Adrenal gland (tissue), 5 donors: Measurements from ENCODE around the gene FBXW10.
"Not testable (repeated sequence)": the region's sequence is repeated elsewhere in the genome, so short reads cannot be mapped to it uniquely, and the experiment has no call there.

ENCODE experiments used
- POLR2A ChIP-seq, 2 donors: fragments of 450-650 bp; IDR thresholded peaks; one replicate each; pipeline ENCODE4 v1.6.1; 2017; ENCODE audit warnings: antibody characterized with exemption in 2 of 2, mild to moderate bottlenecking in 2 of 2, moderate library complexity in 1 of 2
- TF ChIP-seq, protein P1 (sequence below), 6 experiments: fragments of 450-650 bp in 4 of 6; fragments of 200-600 bp in 2 of 6; sonication (generic) in 1 of 6; IDR thresholded peaks; 1 replicate in 5 of 6; 2 replicates in 1 of 6; pipeline versions ENCODE4 v1.5.1 to v1.8.0; 2016 to 2021; ENCODE audit warnings: antibody characterized with exemption in 6 of 6, mild to moderate bottlenecking in 2 of 6, moderate library complexity in 1 of 6
- donor health status: DM: no; HTN: no; CAD: no.

DNA sequence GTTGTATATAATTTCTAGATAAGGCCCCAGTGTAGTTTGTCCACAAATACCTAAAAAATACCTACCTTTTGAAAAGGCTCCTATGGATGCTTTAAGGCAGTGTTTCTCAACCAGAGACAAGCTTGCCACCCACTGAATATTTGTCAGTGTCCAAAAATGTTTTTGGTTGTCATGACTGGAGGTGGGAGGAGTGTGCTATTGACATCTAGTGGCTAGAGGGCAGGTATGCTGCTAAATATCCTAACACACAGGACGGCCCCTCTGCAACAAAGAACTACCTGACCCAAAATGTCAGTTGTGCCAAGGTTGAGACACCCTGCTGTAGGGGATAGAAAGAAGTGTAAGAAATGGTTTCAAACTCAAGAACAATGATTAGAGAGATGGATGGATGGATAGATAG is 47.5 kb downstream of the FBXW10 start:
- TF ChIP-seq, protein P1, sequence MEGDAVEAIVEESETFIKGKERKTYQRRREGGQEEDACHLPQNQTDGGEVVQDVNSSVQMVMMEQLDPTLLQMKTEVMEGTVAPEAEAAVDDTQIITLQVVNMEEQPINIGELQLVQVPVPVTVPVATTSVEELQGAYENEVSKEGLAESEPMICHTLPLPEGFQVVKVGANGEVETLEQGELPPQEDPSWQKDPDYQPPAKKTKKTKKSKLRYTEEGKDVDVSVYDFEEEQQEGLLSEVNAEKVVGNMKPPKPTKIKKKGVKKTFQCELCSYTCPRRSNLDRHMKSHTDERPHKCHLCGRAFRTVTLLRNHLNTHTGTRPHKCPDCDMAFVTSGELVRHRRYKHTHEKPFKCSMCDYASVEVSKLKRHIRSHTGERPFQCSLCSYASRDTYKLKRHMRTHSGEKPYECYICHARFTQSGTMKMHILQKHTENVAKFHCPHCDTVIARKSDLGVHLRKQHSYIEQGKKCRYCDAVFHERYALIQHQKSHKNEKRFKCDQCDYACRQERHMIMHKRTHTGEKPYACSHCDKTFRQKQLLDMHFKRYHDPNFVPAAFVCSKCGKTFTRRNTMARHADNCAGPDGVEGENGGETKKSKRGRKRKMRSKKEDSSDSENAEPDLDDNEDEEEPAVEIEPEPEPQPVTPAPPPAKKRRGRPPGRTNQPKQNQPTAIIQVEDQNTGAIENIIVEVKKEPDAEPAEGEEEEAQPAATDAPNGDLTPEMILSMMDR (IDR thresholded peaks at IDR 0.05): not testable (repeated sequence)
- TF ChIP-seq POLR2A (IDR thresholded peaks at IDR 0.05): not testable (repeated sequence)
